Fibroblast of lung (primary cell): ENCODE data around the gene TP63. TPM values are rescaled to one million over a fixed set of nuclear protein-coding genes. Genes with fewer than 3 reads are reported as not detected.
A peak's percentile ranks its signal among the peaks of the same experiment; 100 is the strongest.

Source experiments
- DNase-seq, 2 donors: peaks; one replicate each; pipeline versions ENCODE4 v3.0.0 to v3.0.0-alpha.2; 2010; ENCODE audit warnings: low read depth in 2 of 2
- H2AFZ ChIP-seq: 2 replicates; pipeline ENCODE4 v1.5.1; 2012; ENCODE audit warnings: low read length, control low read depth, inconsistent platforms
- H3K27ac ChIP-seq: 2 replicates; pipeline ENCODE4 v1.5.1; 2011; ENCODE audit warnings: low read length, control low read depth; ENCODE audit not compliant: insufficient read depth
- H3K27me3 ChIP-seq: 2 replicates; pipeline ENCODE4 v1.5.1; 2011; ENCODE audit warnings: mild to moderate bottlenecking, low read length; ENCODE audit not compliant: control insufficient read depth, insufficient read depth
- H3K36me3 ChIP-seq: 2 replicates; pipeline ENCODE4 v1.5.1; 2011; ENCODE audit warnings: low read length; ENCODE audit not compliant: control insufficient read depth, insufficient read depth
- H3K4me1 ChIP-seq: 2 replicates; pipeline ENCODE4 v1.5.1; 2011; ENCODE audit warnings: low read length; ENCODE audit not compliant: control insufficient read depth, insufficient read depth; ENCODE audit errors: extremely low read depth
- H3K4me2 ChIP-seq: 2 replicates; pipeline ENCODE4 v1.5.1; 2011; ENCODE audit warnings: low read length, control low read depth; ENCODE audit not compliant: insufficient read depth; ENCODE audit errors: extremely low read depth
- H3K4me3 ChIP-seq, 4 experiments: fragments of 200-600 bp in 1 of 4; sonication (generic) in 1 of 4; replicated peaks in 1 of 4; 2 replicates each; pipeline ENCODE4 v1.5.1; 2011 to 2016; ENCODE audit warnings: low read length in 4 of 4, low read depth in 3 of 4, mild to moderate bottlenecking in 3 of 4, control low read depth in 2 of 4, inconsistent platforms in 1 of 4, mixed read lengths in 1 of 4; ENCODE audit not compliant: insufficient read depth in 1 of 4; ENCODE audit errors: control extremely low read depth in 1 of 4
- H3K79me2 ChIP-seq: 2 replicates; pipeline ENCODE4 v1.5.1; 2012; ENCODE audit warnings: mild to moderate bottlenecking, low read length, inconsistent platforms; ENCODE audit not compliant: control insufficient read depth, insufficient read depth
- H3K9ac ChIP-seq: 2 replicates; pipeline ENCODE4 v1.5.1; 2011; ENCODE audit warnings: mild to moderate bottlenecking, low read length, control low read depth; ENCODE audit not compliant: insufficient read depth
- H3K9me3 ChIP-seq: 2 replicates; pipeline ENCODE4 v1.5.1; 2012; ENCODE audit warnings: low read depth, low read length; ENCODE audit not compliant: control insufficient read depth, insufficient read depth
- H4K20me1 ChIP-seq: 2 replicates; pipeline ENCODE4 v1.5.1; 2011; ENCODE audit warnings: low read length; ENCODE audit not compliant: control insufficient read depth, insufficient read depth; ENCODE audit errors: extremely low read depth
- CTCF ChIP-seq, 2 donors: IDR thresholded peaks in 1 of 2; conservative IDR thresholded peaks in 1 of 2; 1 replicate in 1 of 2; 2 replicates in 1 of 2; pipeline ENCODE4 v1.5.1; 2011 to 2012; ENCODE audit warnings: low read length in 2 of 2, control low read depth in 1 of 2, inconsistent platforms in 1 of 2, low read depth in 1 of 2, mild to moderate bottlenecking in 1 of 2
- EZH2 ChIP-seq: IDR thresholded peaks from 2 replicates; pipeline ENCODE4 v1.5.1; 2012; ENCODE audit warnings: low read length, control low read depth, mild to moderate bottlenecking; ENCODE audit errors: missing control alignments
- polyA plus RNA-seq, 2 donors: library from polyadenylated mRNA; depleted of rRNA in 1 of 2; stranded (reverse) in 1 of 2; unstranded in 1 of 2; fragments of >200 nt; gene quantifications; 2 replicates each; pipeline ENCODE4 v1.2.1, GENCODE V29; 2011 to 2012; ENCODE audit warnings: missing spikeins in 1 of 2
- total RNA-seq: library from RNA; depleted of rRNA; stranded (reverse); fragments of >200 nt; gene quantifications from 2 replicates; pipeline ENCODE4 v1.2.1, GENCODE V29; 2014

TP63 gene
- total and polyA plus RNA-seq, 2 donors (not counting 1 experiment from before 2014, with no cell fraction given) = 0.06 TPM; not detected in 1

DNA sequence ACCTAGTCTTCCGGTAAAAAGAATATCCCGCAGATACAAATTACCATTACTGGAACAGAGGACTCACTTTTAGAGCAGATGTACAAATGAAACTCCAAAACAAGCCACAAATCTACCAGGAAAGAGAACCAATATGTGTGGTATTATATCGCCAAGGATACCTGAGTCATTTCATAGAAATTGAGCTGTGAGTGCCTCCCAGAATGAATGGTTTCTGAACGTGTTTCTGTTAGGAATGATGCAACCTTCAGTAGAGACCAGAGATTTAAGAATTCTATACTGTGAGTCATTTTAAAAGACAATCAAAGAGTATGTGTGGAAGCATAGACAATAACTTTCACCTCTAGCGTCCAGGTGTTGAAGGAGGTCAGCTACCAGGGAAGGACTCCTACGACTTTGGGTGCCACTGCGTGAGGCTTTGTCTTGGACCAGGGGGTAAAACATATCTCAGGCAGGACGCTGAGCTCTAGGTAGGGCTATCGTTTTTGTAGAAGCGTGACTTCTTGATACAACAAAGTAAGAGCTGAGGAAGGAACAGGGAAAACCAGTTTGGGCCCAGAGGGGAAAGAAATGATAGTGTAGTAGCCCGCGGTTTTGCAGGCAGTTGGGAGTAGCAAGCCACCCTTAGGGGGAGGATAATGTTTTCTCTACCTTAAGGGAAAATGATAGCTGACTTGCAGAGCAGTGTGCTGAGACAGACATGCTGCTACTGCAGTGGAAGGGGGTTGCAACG, 210.4 kb downstream of the TP63 start:
- no peaks in the 10 kb centered on the region for H4K20me1 ChIP-seq
- peak; percentile 2 to 82 for DNase-seq
- TF ChIP-seq CTCF (conservative IDR thresholded peaks at IDR 0.05 in 1 of 2, IDR thresholded peaks at IDR 0.05 in 1 of 2; ENCODE audit: low read depth in 1 of 2, low read length in 2 of 2) (no peak), EZH2 (no peak)
- H3K9me3 ChIP-seq = no peaks in the 10 kb centered on the region
- H3K36me3 ChIP-seq = no peaks in the 10 kb centered on the region
- H3K27ac ChIP-seq = no peak overlapping the region
- no peak overlapping the region for H3K9ac ChIP-seq
- no peaks in the 10 kb centered on the region for H3K79me2 ChIP-seq
- H3K4me2 ChIP-seq = no peak overlapping the region
- H2AFZ ChIP-seq = no peak overlapping the region
- H3K4me1 ChIP-seq = no peaks in the 10 kb centered on the region
- H3K27me3 ChIP-seq = no peaks in the 10 kb centered on the region
- H3K4me3 ChIP-seq = no peak overlapping the region

GRCh38 chr3:189842681-189843602, 211.8 kb downstream of the TP63 start:
- no peak overlapping the region for H3K9ac ChIP-seq
- H3K9me3 ChIP-seq = no peaks in the 10 kb centered on the region
- H2AFZ ChIP-seq = no peak overlapping the region
- H3K36me3 ChIP-seq = no peaks in the 10 kb centered on the region
- H3K27me3 ChIP-seq = no peaks in the 10 kb centered on the region
- no peak for TF ChIP-seq EZH2
- no peak overlapping the region for H3K4me3 ChIP-seq
- no peaks in the 10 kb centered on the region for H3K4me1 ChIP-seq
- H3K27ac ChIP-seq = no peak overlapping the region
- no peaks in the 10 kb centered on the region for H3K79me2 ChIP-seq
- H3K4me2 ChIP-seq = no peak overlapping the region
- H4K20me1 ChIP-seq = no peaks in the 10 kb centered on the region
- no peak for DNase-seq

DNA sequence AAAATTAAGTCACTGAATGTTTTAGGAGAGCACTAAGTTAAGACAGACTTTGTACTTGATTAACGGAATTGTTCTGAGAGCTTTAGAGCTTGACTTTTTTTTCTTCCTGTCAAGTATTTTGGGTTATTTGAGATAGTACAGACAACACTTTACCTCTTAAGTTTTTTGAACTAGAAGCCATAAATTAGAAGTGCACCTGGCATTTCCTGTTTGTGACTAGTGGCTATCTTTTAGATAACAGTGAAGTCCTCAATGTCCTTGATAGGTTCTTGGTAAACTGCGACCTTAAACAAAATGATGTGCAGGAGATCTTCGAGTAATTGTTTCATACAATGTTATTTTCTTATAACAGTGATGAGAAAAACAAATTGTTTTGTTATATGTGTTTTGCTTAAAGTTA, 213.9 kb downstream of the TP63 start:
- Histone ChIP-seq H3K4me2 (no peak overlapping the region), H3K9me3 (no peaks in the 10 kb centered on the region), H3K79me2 (no peaks in the 10 kb centered on the region), H3K27me3 (no peaks in the 10 kb centered on the region), H3K9ac (no peak overlapping the region), H4K20me1 (no peaks in the 10 kb centered on the region), H3K4me3 (no peak overlapping the region), H2AFZ (no peak overlapping the region), H3K4me1 (no peaks in the 10 kb centered on the region), H3K27ac (no peak overlapping the region), H3K36me3 (no peaks in the 10 kb centered on the region)
- no peak for DNase-seq
- TF ChIP-seq EZH2 = no peak
- no peak for TF ChIP-seq CTCF (conservative IDR thresholded peaks at IDR 0.05 in 1 of 2, IDR thresholded peaks at IDR 0.05 in 1 of 2; ENCODE audit: low read depth in 1 of 2, low read length in 2 of 2)
